B cell (primary cell): Measurements from ENCODE around the gene TMEM80. TPM values are rescaled to one million over a fixed set of nuclear protein-coding genes. Genes with fewer than 3 reads are reported as not detected.

Experiments
- ATAC-seq: fragments of 200-7000 bp; cut with Tn5 transposase; one replicate; pipeline ENCODE4 v1.10.0; 2021; ENCODE audit warnings: low read depth, mild to moderate bottlenecking, moderate number of reproducible peaks, moderate library complexity
- CTCF ChIA-PET: fragments of 350-600 bp; sonication (Branson Sonifier 250); formaldehyde crosslinking; loops from one replicate; lab custom pipeline; 2021; ENCODE audit warnings: antibody characterized with exemption, inconsistent platforms; lab: Charles Lee
- POLR2A ChIA-PET: fragments of 350-600 bp; sonication (Branson Sonifier 250); formaldehyde crosslinking; loops from one replicate; lab custom pipeline; 2021; ENCODE audit warnings: antibody characterized with exemption; lab: Charles Lee
- DNase-seq: peaks from one replicate; pipeline ENCODE4 v3.0.0; 2013
- H2AFZ ChIP-seq: 2 replicates; pipeline ENCODE4 v1.6.1; 2012; ENCODE audit warnings: mild to moderate bottlenecking, low read depth, low read length; ENCODE audit not compliant: insufficient read depth, poor library complexity, severe bottlenecking
- H3K27ac ChIP-seq, 2 donors: 1 replicate in 1 of 2; 2 replicates in 1 of 2; pipeline ENCODE4 v1.5.1; 2012 to 2013; ENCODE audit warnings: low read length in 2 of 2, mild to moderate bottlenecking in 2 of 2, moderate library complexity in 1 of 2
- H3K27me3 ChIP-seq, 4 experiments: fragments of 200-600 bp in 1 of 4; sonication (generic) in 1 of 4; replicated peaks in 1 of 4; 1 replicate in 2 of 4; 2 replicates in 2 of 4; pipeline versions ENCODE4 v1.6.1 to v1.7.0; 2013 to 2016; ENCODE audit warnings: low read length in 3 of 4, mild to moderate bottlenecking in 2 of 4, mixed read lengths in 1 of 4, moderate library complexity in 1 of 4; ENCODE audit not compliant: insufficient read depth in 4 of 4, control insufficient read depth in 3 of 4; ENCODE audit errors: control extremely low read depth in 1 of 4
- H3K36me3 ChIP-seq, 2 experiments: replicated peaks in 1 of 2; 1 replicate in 1 of 2; 2 replicates in 1 of 2; pipeline versions ENCODE4 v1.6.1 to v1.7.1; 2013; ENCODE audit warnings: low read length in 1 of 2; ENCODE audit not compliant: insufficient read depth in 2 of 2, control insufficient read depth in 1 of 2; ENCODE audit errors: control extremely low read depth in 1 of 2, extremely low read depth in 1 of 2
- H3K4me1 ChIP-seq, 2 donors: fragments of 200-600 bp in 1 of 2; sonication (generic) in 1 of 2; 1 replicate in 1 of 2; 2 replicates in 1 of 2; pipeline versions ENCODE4 v1.5.1 to v1.6.1; 2013 to 2017; ENCODE audit warnings: low read length in 2 of 2; ENCODE audit not compliant: control insufficient read depth in 2 of 2, insufficient read depth in 2 of 2
- H3K4me2 ChIP-seq: replicated peaks from 2 replicates; pipeline ENCODE3; 2012; ENCODE audit warnings: mild to moderate bottlenecking, low read depth, low read length; ENCODE audit not compliant: poor library complexity, severe bottlenecking
- H3K4me3 ChIP-seq, 5 experiments: fragments of 200-600 bp in 1 of 5; sonication (generic) in 1 of 5; 1 replicate in 3 of 5; 2 replicates in 2 of 5; pipeline versions ENCODE4 v1.5.1 to v1.7.0; 2011 to 2016; ENCODE audit warnings: low read length in 4 of 5, mild to moderate bottlenecking in 4 of 5, low read depth in 2 of 5, control low read depth in 1 of 5, moderate library complexity in 1 of 5; ENCODE audit not compliant: insufficient read depth in 1 of 5; ENCODE audit errors: control extremely low read depth in 1 of 5, extremely low read depth in 1 of 5
- H3K79me2 ChIP-seq: fragments of 200-600 bp; sonication (generic); one replicate; pipeline ENCODE4 v1.6.0; 2016; ENCODE audit warnings: low read length; ENCODE audit not compliant: control insufficient read depth, insufficient read depth
- H3K9ac ChIP-seq: fragments of 200-600 bp; sonication (generic); 2 replicates; pipeline ENCODE4 v1.6.1; 2017; ENCODE audit warnings: mild to moderate bottlenecking, low read length, moderate library complexity
- H3K9me3 ChIP-seq, 3 donors: one replicate each; pipeline versions ENCODE4 v1.6.1 to v1.7.1; 2013; ENCODE audit warnings: low read length in 2 of 3; ENCODE audit not compliant: control insufficient read depth in 2 of 3, insufficient read depth in 1 of 3; ENCODE audit errors: control extremely low read depth in 1 of 3
- H4K20me1 ChIP-seq: 2 replicates; pipeline ENCODE4 v1.6.0; 2012; ENCODE audit warnings: mild to moderate bottlenecking, low read length; ENCODE audit not compliant: insufficient read depth, control insufficient read depth, poor library complexity, severe bottlenecking
- H3K27ac Mint-ChIP-seq: one replicate; pipeline ENCODE4 v1.8.0; 2021; ENCODE audit warnings: mixed read lengths
- H3K27me3 Mint-ChIP-seq: one replicate; pipeline ENCODE4 v1.8.0; 2021; ENCODE audit warnings: mixed read lengths
- H3K4me1 Mint-ChIP-seq: one replicate; pipeline ENCODE4 v1.8.0; 2021; ENCODE audit warnings: mixed read lengths
- H3K4me3 Mint-ChIP-seq: one replicate; pipeline ENCODE4 v1.8.0; 2021; ENCODE audit warnings: mixed read lengths
- H3K9me3 Mint-ChIP-seq: one replicate; pipeline ENCODE4 v1.8.0; 2022; ENCODE audit warnings: mixed read lengths; ENCODE audit not compliant: insufficient read depth
- EZH2 ChIP-seq: IDR thresholded peaks from 2 replicates; pipeline ENCODE4 v1.6.1; 2012; ENCODE audit warnings: borderline replicate concordance, low read depth, mild to moderate bottlenecking, moderate library complexity, low read length; ENCODE audit not compliant: insufficient read depth, poor library complexity, severe bottlenecking
- WGBS: methylation state at CpG from one replicate; pipeline ENCODE4 v1.1.5; 2013; ENCODE audit warnings: missing lambda C conversion rate; ENCODE audit not compliant: insufficient coverage; 5-methylcytosine and 5-hydroxymethylcytosine counted together
- intact Hi-C: fragments of 100-400 bp; cut with micrococcal nuclease; formaldehyde crosslinking; loops from one replicate; pipeline ENCODE4 v1.10.0; 2022
- polyA plus RNA-seq: library from polyadenylated mRNA; depleted of rRNA; stranded (reverse); fragments of >200 nt; gene quantifications from 2 replicates; pipeline ENCODE4 v1.2.3, GENCODE V29; 2012
- total RNA-seq, 2 donors: library from RNA; stranded (reverse); fragments of 120-200 nt in 1 of 2; gene quantifications; 1 replicate in 1 of 2; 2 replicates in 1 of 2; pipeline versions ENCODE4 v1.2.3 to v1.2.4, GENCODE V29; 2013 to 2022
- TF ChIP-seq, protein P1 (sequence below): fragments of 200-600 bp; IDR thresholded peaks from one replicate; pipeline ENCODE4 v1.8.0; 2022; ENCODE audit warnings: antibody characterized with exemption, mild to moderate bottlenecking

Gene TMEM80
- total and polyA plus RNA-seq, 2 donors (not counting 1 experiment from before 2014, with no cell fraction given), result 72.5 to 84.1 TPM

DNA sequence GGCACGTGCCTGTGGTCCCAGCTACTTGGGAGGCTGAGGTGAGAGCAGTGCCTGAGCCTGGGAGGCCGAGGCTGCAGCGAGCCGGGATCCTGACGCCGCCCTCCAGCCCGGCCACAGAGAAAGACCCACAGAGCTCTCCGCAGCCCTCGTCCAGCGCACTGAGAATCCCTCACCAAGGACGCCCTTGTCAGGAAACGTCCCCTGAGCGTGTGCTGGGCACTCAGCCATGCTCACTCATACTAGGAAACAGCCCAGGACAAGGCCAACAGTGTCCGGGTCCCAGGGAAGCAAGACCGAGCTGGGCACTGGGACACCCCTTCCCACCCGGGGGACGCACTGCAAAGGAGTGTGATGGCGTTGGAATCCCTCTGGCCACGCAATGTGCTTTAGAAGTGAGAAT is 15.1 kb upstream of the TMEM80 start:
- no peak overlapping the region for H3K4me3 Mint-ChIP-seq
- H3K27me3 Mint-ChIP-seq, result no peaks in the 10 kb centered on the region
- Histone ChIP-seq H4K20me1 (no peaks in the 10 kb centered on the region), H3K9me3 (peaks cover 0 to 11% (median 0%) of the 10 kb centered on the region in 3 donors), H3K4me2 (no peak overlapping the region), H2AFZ (no peak overlapping the region), H3K4me3 (no peak overlapping the region), H3K9ac (no peak overlapping the region), H3K27me3 (no peaks in the 10 kb centered on the region), H3K4me1 (no peaks in the 10 kb centered on the region), H3K79me2 (no peaks in the 10 kb centered on the region), H3K36me3 (peaks cover 0 to 42% of the 10 kb centered on the region in 2 experiments), H3K27ac (no peak overlapping the region)
- no peaks in the 10 kb centered on the region for H3K9me3 Mint-ChIP-seq
- no peak for TF ChIP-seq EZH2
- TF ChIP-seq, protein P1, sequence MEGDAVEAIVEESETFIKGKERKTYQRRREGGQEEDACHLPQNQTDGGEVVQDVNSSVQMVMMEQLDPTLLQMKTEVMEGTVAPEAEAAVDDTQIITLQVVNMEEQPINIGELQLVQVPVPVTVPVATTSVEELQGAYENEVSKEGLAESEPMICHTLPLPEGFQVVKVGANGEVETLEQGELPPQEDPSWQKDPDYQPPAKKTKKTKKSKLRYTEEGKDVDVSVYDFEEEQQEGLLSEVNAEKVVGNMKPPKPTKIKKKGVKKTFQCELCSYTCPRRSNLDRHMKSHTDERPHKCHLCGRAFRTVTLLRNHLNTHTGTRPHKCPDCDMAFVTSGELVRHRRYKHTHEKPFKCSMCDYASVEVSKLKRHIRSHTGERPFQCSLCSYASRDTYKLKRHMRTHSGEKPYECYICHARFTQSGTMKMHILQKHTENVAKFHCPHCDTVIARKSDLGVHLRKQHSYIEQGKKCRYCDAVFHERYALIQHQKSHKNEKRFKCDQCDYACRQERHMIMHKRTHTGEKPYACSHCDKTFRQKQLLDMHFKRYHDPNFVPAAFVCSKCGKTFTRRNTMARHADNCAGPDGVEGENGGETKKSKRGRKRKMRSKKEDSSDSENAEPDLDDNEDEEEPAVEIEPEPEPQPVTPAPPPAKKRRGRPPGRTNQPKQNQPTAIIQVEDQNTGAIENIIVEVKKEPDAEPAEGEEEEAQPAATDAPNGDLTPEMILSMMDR, result no peak
- H3K4me1 Mint-ChIP-seq, result no peaks in the 10 kb centered on the region
- CTCF ChIA-PET, result interaction anchor here (1.0 kb wide), 1 partner anchor 46 kb away, joined by 3 read pairs; no protein-coding TSS in a partner anchor
- 98% methylated on average over 19 of the region's 19 CpGs for WGBS
- DNase-seq, result no peak
- ATAC-seq, result no peak
- intact Hi-C loops, result no loop called here
- no peak overlapping the region for H3K27ac Mint-ChIP-seq
- POLR2A ChIA-PET, result no interaction called here

DNA sequence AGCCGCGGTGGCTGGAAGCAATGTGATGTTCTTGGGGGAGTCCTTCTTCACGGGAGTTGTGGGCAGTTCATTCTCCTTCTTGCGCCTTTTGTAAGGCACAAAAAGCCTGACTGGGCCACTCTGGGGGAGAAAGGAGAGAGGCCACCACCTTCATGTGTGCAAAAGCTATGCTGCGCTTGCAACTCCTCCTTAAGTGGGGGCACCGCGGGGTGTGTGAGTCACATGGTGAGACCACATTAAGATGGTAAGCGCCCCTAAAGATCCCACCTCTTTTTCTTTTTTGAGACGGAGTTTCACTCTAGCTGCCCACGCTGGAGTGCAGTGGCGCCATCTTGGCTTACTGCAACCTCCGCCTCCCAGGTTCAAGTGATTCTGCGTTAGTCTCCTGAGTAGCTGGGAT is 14.6 kb upstream of the TMEM80 start:
- H3K9me3 ChIP-seq, result peaks cover 0 to 11% (median 0%) of the 10 kb centered on the region in 3 donors
- DNase-seq, result no peak
- ChIA-PET CTCF (interaction anchor here (1.0 kb wide), 1 partner anchor 45 kb away, joined by 3 read pairs; no protein-coding TSS in a partner anchor), POLR2A (interaction anchor here (0.7 kb wide), 1 partner anchor 10 kb away, joined by 5 read pairs; no protein-coding TSS in a partner anchor)
- no peaks in the 10 kb centered on the region for H3K4me1 Mint-ChIP-seq
- no peak overlapping the region for H3K27ac ChIP-seq
- H3K9me3 Mint-ChIP-seq, result no peaks in the 10 kb centered on the region
- H3K4me1 ChIP-seq, result no peaks in the 10 kb centered on the region
- H3K36me3 ChIP-seq, result peaks cover 0 to 46% of the 10 kb centered on the region in 2 experiments
- ATAC-seq, result no peak
- no peaks in the 10 kb centered on the region for H4K20me1 ChIP-seq
- H2AFZ ChIP-seq, result no peak overlapping the region
- no peak overlapping the region for H3K27ac Mint-ChIP-seq
- no peak overlapping the region for H3K4me3 ChIP-seq
- TF ChIP-seq, protein P1, result no peak
- no peak for TF ChIP-seq EZH2
- WGBS, result 95% methylated on average over 12 of the region's 13 CpGs
- no peaks in the 10 kb centered on the region for H3K27me3 Mint-ChIP-seq
- H3K79me2 ChIP-seq, result no peaks in the 10 kb centered on the region
- H3K4me3 Mint-ChIP-seq, result no peak overlapping the region
- intact Hi-C loops, result no loop called here
- H3K27me3 ChIP-seq, result no peaks in the 10 kb centered on the region
- H3K4me2 ChIP-seq, result no peak overlapping the region
- H3K9ac ChIP-seq, result no peak overlapping the region
